NCI-H1092 (cell line): ENCODE results near the gene SMOC2.
"Not testable (repeated sequence)": the region's sequence is repeated elsewhere in the genome, so short reads cannot be mapped to it uniquely, and the experiment has no call there.

Source experiments
- DNase-seq: peaks from one replicate; lab custom pipeline; 2025; lab: John Stamatoyannopoulos, UW

SMOC2 gene

GRCh38 chr6:168683621-168684020, 242.6 kb downstream of the SMOC2 start:
- no peak for DNase-seq

- DNase-seq, result no peak
These were observed 243.5 kb downstream of the SMOC2 start for GRCh38 chr6:168684471-168684870.

GRCh38 chr6:168684906-168685305, 243.9 kb downstream of the SMOC2 start:
- no peak for DNase-seq

- no peak for DNase-seq
These were observed 245.2 kb downstream of the SMOC2 start for GRCh38 chr6:168686029-168686738.

GRCh38 chr6:168686831-168687730, 246.1 kb downstream of the SMOC2 start:
- no peak for DNase-seq

- no peak for DNase-seq
These were observed 249.3 kb downstream of the SMOC2 start for GRCh38 chr6:168690271-168690670.

- no peak for DNase-seq
These were observed 250.8 kb downstream of the SMOC2 start for GRCh38 chr6:168691774-168692173.

GRCh38 chr6:168692193-168692914, 251.4 kb downstream of the SMOC2 start:
- no peak for DNase-seq

- not testable (repeated sequence) for DNase-seq
These were observed 251.9 kb downstream of the SMOC2 start for GRCh38 chr6:168692915-168693257.

GRCh38 chr6:168694797-168695196, 253.8 kb downstream of the SMOC2 start:
- DNase-seq, result not testable (repeated sequence)

GRCh38 chr6:168695701-168696100, 254.7 kb downstream of the SMOC2 start:
- DNase-seq, result no peak

GRCh38 chr6:168698923-168699322, 257.9 kb downstream of the SMOC2 start:
- no peak for DNase-seq

- peak; percentile 66 for DNase-seq
These were observed 258.8 kb downstream of the SMOC2 start for GRCh38 chr6:168699631-168700295.

GRCh38 chr6:168700880-168701279, 259.9 kb downstream of the SMOC2 start:
- no peak for DNase-seq

GRCh38 chr6:168703990-168704389, 263.0 kb downstream of the SMOC2 start:
- peak; percentile 34 for DNase-seq

GRCh38 chr6:168704678-168705077, 263.7 kb downstream of the SMOC2 start:
- no peak for DNase-seq

GRCh38 chr6:168705271-168705670, 264.3 kb downstream of the SMOC2 start:
- DNase-seq, result not testable (repeated sequence)

GRCh38 chr6:168706471-168707177, 265.6 kb downstream of the SMOC2 start:
- no peak for DNase-seq

GRCh38 chr6:168708526-168708925, 267.5 kb downstream of the SMOC2 start:
- DNase-seq, result peak; percentile 5

- no peak for DNase-seq
These were observed 268.0 kb downstream of the SMOC2 start for GRCh38 chr6:168708984-168709383.

GRCh38 chr6:168709390-168709789, 268.4 kb downstream of the SMOC2 start:
- no peak for DNase-seq
